HEK293T (cell line): ENCODE results near the gene CHAMP1.

ENCODE experiments used
- ARNT ChIP-seq: fragments of 450-650 bp; IDR thresholded peaks from 2 replicates; pipeline ENCODE4 v1.6.1; 2017; ENCODE audit warnings: mild to moderate bottlenecking
- BHLHE40 ChIP-seq: fragments of 450-650 bp; IDR thresholded peaks from 2 replicates; pipeline ENCODE4 v1.6.1; 2016; ENCODE audit warnings: mild to moderate bottlenecking, moderate library complexity, borderline replicate concordance
- ELF4 ChIP-seq: fragments of 450-650 bp; IDR thresholded peaks from 2 replicates; pipeline ENCODE4 v1.6.1; 2017; ENCODE audit warnings: antibody characterized with exemption
- FOXK2 ChIP-seq: fragments of 450-650 bp; IDR thresholded peaks from 2 replicates; pipeline ENCODE4 v1.6.1; 2016; ENCODE audit warnings: mild to moderate bottlenecking
- FOXM1 ChIP-seq: fragments of 450-650 bp; IDR thresholded peaks from 2 replicates; pipeline ENCODE4 v1.6.1; 2017; ENCODE audit warnings: mild to moderate bottlenecking, borderline replicate concordance
- LEF1 ChIP-seq: fragments of 450-650 bp; IDR thresholded peaks from 2 replicates; pipeline ENCODE4 v1.6.1; 2017; ENCODE audit warnings: mild to moderate bottlenecking, borderline replicate concordance
- SP1 ChIP-seq: fragments of 450-650 bp; IDR thresholded peaks from 2 replicates; pipeline ENCODE4 v1.6.1; 2017
- TARDBP ChIP-seq: fragments of 450-650 bp; IDR thresholded peaks from 2 replicates; pipeline ENCODE4 v1.6.1; 2016
- ZNF384 ChIP-seq: fragments of 450-650 bp; IDR thresholded peaks from 2 replicates; pipeline ENCODE4 v1.6.1; 2016
- TF ChIP-seq, protein P1 (sequence below): fragments of 450-650 bp; IDR thresholded peaks from 2 replicates; pipeline ENCODE4 v1.6.1; 2016

GRCh38 chr13:114320065-114320464, 5.8 kb downstream of the CHAMP1 start:
- TF ChIP-seq FOXM1 (no peak), LEF1 (no peak), ELF4 (no peak), SP1 (no peak), FOXK2 (no peak), TARDBP (no peak), ZNF384 (no peak), BHLHE40 (no peak), ARNT (no peak)
- TF ChIP-seq, protein P1, sequence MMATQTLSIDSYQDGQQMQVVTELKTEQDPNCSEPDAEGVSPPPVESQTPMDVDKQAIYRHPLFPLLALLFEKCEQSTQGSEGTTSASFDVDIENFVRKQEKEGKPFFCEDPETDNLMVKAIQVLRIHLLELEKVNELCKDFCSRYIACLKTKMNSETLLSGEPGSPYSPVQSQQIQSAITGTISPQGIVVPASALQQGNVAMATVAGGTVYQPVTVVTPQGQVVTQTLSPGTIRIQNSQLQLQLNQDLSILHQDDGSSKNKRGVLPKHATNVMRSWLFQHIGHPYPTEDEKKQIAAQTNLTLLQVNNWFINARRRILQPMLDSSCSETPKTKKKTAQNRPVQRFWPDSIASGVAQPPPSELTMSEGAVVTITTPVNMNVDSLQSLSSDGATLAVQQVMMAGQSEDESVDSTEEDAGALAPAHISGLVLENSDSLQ = no peak
